SK-N-SH (cell line): ENCODE measurements around the gene MUSK.

Source experiments
- POLR2AphosphoS5 ChIP-seq: IDR thresholded peaks from 2 replicates; pipeline ENCODE4 v1.6.1; 2012; ENCODE audit warnings: low read depth, low read length
- RAD21 ChIP-seq: IDR thresholded peaks from 2 replicates; pipeline ENCODE4 v1.6.1; 2012; ENCODE audit warnings: mild to moderate bottlenecking, low read length
- REST ChIP-seq: IDR thresholded peaks from 2 replicates; pipeline ENCODE4 v1.6.1; 2012; ENCODE audit warnings: mild to moderate bottlenecking, low read depth, low read length, moderate library complexity
- SMC3 ChIP-seq: IDR thresholded peaks from 2 replicates; pipeline ENCODE4 v1.6.1; 2012; ENCODE audit warnings: low read depth, low read length, improper control_type of control experiment
- TAF1 ChIP-seq: IDR thresholded peaks from 2 replicates; pipeline ENCODE4 v1.6.1; 2012; ENCODE audit warnings: low read depth, mild to moderate bottlenecking, low read length, moderate library complexity, borderline replicate concordance
- TCF12 ChIP-seq: IDR thresholded peaks from 2 replicates; pipeline ENCODE4 v1.4.0; 2012
- TF ChIP-seq, protein P1 (sequence below): fragments of 200-600 bp; sonication (generic); IDR thresholded peaks from 2 replicates; pipeline ENCODE4 v1.6.1; 2017; ENCODE audit warnings: antibody characterized with exemption, mild to moderate bottlenecking, moderate library complexity

GRCh38 chr9:110729641-110730040 is 61.0 kb downstream of the MUSK start:
- TF ChIP-seq TCF12 (no peak), SMC3 (no peak), REST (no peak), TAF1 (no peak), POLR2AphosphoS5 (no peak), RAD21 (no peak)
- TF ChIP-seq, protein P1, sequence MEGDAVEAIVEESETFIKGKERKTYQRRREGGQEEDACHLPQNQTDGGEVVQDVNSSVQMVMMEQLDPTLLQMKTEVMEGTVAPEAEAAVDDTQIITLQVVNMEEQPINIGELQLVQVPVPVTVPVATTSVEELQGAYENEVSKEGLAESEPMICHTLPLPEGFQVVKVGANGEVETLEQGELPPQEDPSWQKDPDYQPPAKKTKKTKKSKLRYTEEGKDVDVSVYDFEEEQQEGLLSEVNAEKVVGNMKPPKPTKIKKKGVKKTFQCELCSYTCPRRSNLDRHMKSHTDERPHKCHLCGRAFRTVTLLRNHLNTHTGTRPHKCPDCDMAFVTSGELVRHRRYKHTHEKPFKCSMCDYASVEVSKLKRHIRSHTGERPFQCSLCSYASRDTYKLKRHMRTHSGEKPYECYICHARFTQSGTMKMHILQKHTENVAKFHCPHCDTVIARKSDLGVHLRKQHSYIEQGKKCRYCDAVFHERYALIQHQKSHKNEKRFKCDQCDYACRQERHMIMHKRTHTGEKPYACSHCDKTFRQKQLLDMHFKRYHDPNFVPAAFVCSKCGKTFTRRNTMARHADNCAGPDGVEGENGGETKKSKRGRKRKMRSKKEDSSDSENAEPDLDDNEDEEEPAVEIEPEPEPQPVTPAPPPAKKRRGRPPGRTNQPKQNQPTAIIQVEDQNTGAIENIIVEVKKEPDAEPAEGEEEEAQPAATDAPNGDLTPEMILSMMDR, result no peak
